ENCODE measurements around the gene DUSP22. TPM values are rescaled to one million over a fixed set of nuclear protein-coding genes. Genes with fewer than 3 reads are reported as not detected.
"Not testable (repeated sequence)": the region's sequence is repeated elsewhere in the genome, so short reads cannot be mapped to it uniquely, and the experiment has no call there.

Gene DUSP22
- total RNA-seq, 1 donor from 2014 or later, result 22.5 TPM

GRCh38 chr6:285030-285771, 7.1 kb upstream of the DUSP22 start:
- Mint-ChIP-seq H3K9me3 (peaks cover 4% of the 10 kb centered on the region), H3K4me1 (peaks cover 24% of the 10 kb centered on the region), H3K36me3 (ENCODE audit: low read depth) (no peaks in the 10 kb centered on the region), H3K4me3 (no peak overlapping the region), H3K27ac (no peak overlapping the region), H3K27me3 (no peaks in the 10 kb centered on the region)
- intact Hi-C loops (cut with micrococcal nuclease), result no loop called here
- peak; percentile 56 for DNase-seq

- H3K9me3 Mint-ChIP-seq; H3K27ac Mint-ChIP-seq; intact Hi-C loops (cut with micrococcal nuclease); H3K27me3 Mint-ChIP-seq; H3K4me3 Mint-ChIP-seq; H3K36me3 Mint-ChIP-seq (ENCODE audit: low read depth): not testable (repeated sequence)
- DNase-seq, result peak; percentile 53
- H3K4me1 Mint-ChIP-seq, result peaks cover 28% of the 10 kb centered on the region
Measured at GRCh38 chr6:285902-286301, 6.4 kb upstream of the DUSP22 start.

GRCh38 chr6:286681-287488, 5.4 kb upstream of the DUSP22 start:
- Mint-ChIP-seq H3K27ac (no peak overlapping the region), H3K9me3 (no peaks in the 10 kb centered on the region), H3K4me3 (no peak overlapping the region), H3K27me3 (no peaks in the 10 kb centered on the region), H3K4me1 (peaks cover 35% of the 10 kb centered on the region), H3K36me3 (ENCODE audit: low read depth) (no peaks in the 10 kb centered on the region)
- DNase-seq, result peak; percentile 56
- intact Hi-C loops (cut with micrococcal nuclease), result no loop called here

- no peak for DNase-seq
- no peaks in the 10 kb centered on the region for H3K36me3 Mint-ChIP-seq (ENCODE audit: low read depth)
- no peaks in the 10 kb centered on the region for H3K27me3 Mint-ChIP-seq
- H3K4me1 Mint-ChIP-seq, result peaks cover 35% of the 10 kb centered on the region
- H3K4me3 Mint-ChIP-seq, result no peak overlapping the region
- H3K9me3 Mint-ChIP-seq, result no peaks in the 10 kb centered on the region
- intact Hi-C loops (cut with micrococcal nuclease), result no loop called here
- no peak overlapping the region for H3K27ac Mint-ChIP-seq
Measured at GRCh38 chr6:287489-287860, 4.8 kb upstream of the DUSP22 start.

- Mint-ChIP-seq H3K9me3 (no peaks in the 10 kb centered on the region), H3K36me3 (ENCODE audit: low read depth) (no peaks in the 10 kb centered on the region), H3K4me1 (peaks cover 42% of the 10 kb centered on the region), H3K27ac (no peak overlapping the region), H3K4me3 (no peak overlapping the region), H3K27me3 (no peaks in the 10 kb centered on the region)
- DNase-seq, result no peak
- intact Hi-C loops (cut with micrococcal nuclease), result no loop called here
Measured at GRCh38 chr6:288866-289265, 3.4 kb upstream of the DUSP22 start.

DNA sequence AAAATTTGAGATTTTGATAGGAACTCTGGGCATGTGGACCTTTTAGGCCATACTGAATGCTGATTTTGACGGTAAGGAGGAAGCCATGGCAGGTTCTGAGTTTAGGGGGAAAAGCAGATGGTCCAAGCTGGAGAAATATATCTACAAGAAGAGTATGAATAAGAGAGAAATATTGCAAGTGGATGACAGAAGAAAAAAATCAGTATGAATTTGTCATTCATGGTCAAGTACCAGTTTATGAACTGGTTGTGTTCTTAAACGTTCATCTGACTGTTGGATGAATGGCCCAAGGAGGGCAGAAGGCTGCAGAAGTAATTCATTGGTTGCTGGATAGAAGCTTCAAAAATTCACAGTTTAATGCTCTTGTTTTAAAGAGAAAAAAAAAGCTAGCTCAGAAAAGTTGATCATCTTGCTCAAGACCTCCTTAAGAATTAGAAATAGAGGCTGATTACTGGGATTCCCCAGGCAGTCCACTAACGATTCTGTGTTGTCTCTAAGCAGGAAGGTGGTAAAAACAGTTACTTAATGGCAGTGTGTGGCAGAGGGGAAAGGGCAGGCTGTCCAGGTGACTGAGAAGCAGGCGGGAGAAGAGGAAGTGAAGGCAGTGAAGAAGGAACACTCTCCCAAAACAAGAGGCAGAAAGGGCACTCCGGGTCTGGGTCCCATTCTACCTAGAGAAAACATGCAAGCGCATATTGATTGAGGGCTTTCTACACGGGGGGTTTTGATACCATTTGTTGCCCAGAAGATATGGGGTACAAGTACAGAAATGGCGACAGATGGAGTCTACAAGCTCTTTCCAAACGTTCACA, 2.0 kb upstream of the DUSP22 start:
- H3K4me3 Mint-ChIP-seq, result peak overlapping the region; percentile 20
- no peaks in the 10 kb centered on the region for H3K27me3 Mint-ChIP-seq
- DNase-seq, result no peak
- no peaks in the 10 kb centered on the region for H3K9me3 Mint-ChIP-seq
- peaks cover 45% of the 10 kb centered on the region for H3K4me1 Mint-ChIP-seq
- intact Hi-C loops (cut with micrococcal nuclease), result loop anchor here (5.0 kb wide), 2 partner anchors 38 to 202 kb away; no protein-coding TSS in a partner anchor
- H3K36me3 Mint-ChIP-seq (ENCODE audit: low read depth), result no peaks in the 10 kb centered on the region
- H3K27ac Mint-ChIP-seq, result peak overlapping the region; percentile 20

GRCh38 chr6:291204-291696, 1.0 kb upstream of the DUSP22 start:
- Mint-ChIP-seq H3K27me3 (no peaks in the 10 kb centered on the region), H3K4me3 (peak overlapping the region; percentile 74), H3K36me3 (ENCODE audit: low read depth) (no peaks in the 10 kb centered on the region), H3K9me3 (no peaks in the 10 kb centered on the region), H3K4me1 (peaks cover 42% of the 10 kb centered on the region), H3K27ac (peak overlapping the region; percentile 80)
- intact Hi-C loops (cut with micrococcal nuclease), result loop anchor here (5.0 kb wide), 2 partner anchors 39 to 201 kb away; no protein-coding TSS in a partner anchor
- DNase-seq, result no peak

GRCh38 chr6:292506-293192, 362 bp downstream of the DUSP22 start:
- H3K9me3 Mint-ChIP-seq, result no peaks in the 10 kb centered on the region
- peaks cover 51% of the 10 kb centered on the region for H3K4me1 Mint-ChIP-seq
- peak overlapping the region; percentile 86 for H3K4me3 Mint-ChIP-seq
- peak overlapping the region; percentile 95 for H3K27ac Mint-ChIP-seq
- peak; percentile 93 for DNase-seq
- intact Hi-C loops (cut with micrococcal nuclease), result loop anchor here (1.0 to 5.0 kb wide), 9 partner anchors 22 to 200 kb away; no protein-coding TSS in a partner anchor
- H3K27me3 Mint-ChIP-seq, result no peaks in the 10 kb centered on the region
- no peaks in the 10 kb centered on the region for H3K36me3 Mint-ChIP-seq (ENCODE audit: low read depth)

DNA sequence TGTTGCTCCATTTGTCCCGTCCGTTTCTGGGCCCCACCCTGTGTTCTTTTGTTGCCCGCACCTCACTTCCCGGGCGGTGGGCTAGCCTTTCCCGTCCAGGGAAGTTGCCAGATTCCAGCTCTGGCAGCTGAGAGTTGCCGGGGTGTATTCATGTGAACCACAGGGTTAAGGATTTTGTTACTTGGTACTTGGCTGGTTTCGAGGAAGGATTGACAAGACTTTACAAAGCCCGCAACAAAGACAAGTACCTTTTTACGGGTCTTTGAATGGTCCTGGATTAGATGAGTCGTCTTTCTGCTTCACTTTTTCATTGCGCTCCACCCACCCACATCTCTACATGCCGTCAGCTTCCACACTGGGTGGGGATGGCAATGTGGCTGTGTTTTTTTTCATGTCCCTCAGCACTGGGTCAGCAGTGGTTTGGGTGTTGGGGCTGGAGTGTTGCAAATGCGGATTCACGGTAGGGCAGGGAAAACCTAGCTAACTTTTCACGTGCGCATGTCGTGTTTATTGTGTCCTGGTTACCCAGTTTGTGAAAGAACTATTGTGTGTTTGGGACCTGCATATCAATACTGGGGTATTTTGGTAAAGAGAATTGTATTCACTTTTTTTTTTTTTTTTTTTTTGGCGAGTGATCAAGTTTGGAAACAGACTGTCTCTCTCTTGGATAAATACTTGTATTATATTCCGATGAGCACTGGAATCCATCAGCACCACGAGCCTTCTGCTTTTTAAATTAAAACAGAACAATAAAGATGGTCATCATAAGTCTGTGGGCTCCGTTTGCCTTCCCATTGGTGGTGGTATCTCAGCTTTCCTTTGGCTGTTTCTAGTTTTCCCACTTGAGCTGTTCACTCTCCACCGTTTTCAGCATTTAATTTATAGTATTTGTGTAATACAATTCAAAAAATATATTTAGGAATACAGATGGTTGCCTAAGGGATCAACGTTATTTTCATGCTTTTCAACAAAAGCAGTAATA, 1.2 kb downstream of the DUSP22 start:
- peak; percentile 79 for DNase-seq
- no peaks in the 10 kb centered on the region for H3K27me3 Mint-ChIP-seq
- intact Hi-C loops (cut with micrococcal nuclease), result loop anchor here (2.0 to 5.0 kb wide), 6 partner anchors 23 to 199 kb away; no protein-coding TSS in a partner anchor
- H3K27ac Mint-ChIP-seq, result peak overlapping the region; percentile 95
- H3K4me1 Mint-ChIP-seq, result peaks cover 52% of the 10 kb centered on the region
- H3K4me3 Mint-ChIP-seq, result peak overlapping the region; percentile 86
- H3K36me3 Mint-ChIP-seq (ENCODE audit: low read depth), result no peaks in the 10 kb centered on the region
- H3K9me3 Mint-ChIP-seq, result no peaks in the 10 kb centered on the region

DNA sequence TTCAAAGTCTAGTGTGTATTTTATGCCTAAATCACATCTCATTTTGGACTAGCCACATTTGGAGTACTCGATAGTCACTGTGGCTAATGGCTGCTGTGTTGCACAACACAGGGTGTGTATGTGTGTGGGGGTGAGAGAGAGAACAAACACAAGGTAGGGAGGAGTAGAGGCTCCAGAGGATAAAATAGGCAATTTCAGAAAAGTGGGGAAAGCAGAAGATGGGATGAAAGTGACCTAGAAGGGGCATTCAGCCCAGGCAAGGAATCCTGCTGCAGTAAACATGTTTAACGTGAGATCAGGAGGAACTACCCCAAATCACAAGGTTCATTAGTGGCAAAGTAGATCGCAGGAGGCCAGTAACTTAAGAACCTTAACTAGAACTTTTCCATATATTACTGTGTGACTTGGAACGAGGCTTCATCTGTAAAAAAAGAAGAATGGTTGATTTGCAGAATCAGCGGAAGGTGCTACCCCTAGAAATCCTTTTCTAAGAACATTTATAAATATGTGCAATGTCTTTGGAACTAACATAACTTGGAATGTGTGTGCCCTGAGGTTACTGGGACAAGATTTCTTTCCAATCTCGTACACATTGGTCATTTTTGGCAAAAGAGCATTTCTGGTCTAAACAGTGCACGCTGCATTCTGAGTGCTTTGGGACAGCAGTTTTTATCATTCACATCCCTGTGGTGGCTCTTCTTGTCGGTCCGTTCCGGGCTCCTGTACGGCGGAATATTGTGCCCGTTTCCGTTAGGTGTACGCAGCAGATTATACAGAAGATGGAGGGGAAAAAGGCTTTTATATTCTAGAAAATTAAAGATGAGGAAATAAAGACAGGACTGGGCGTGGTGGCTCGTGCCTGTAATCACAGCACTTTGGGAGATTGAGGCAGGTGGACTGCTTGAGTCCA, 2.6 kb downstream of the DUSP22 start:
- Mint-ChIP-seq H3K36me3 (ENCODE audit: low read depth) (no peaks in the 10 kb centered on the region), H3K27me3 (no peaks in the 10 kb centered on the region), H3K4me3 (no peak overlapping the region), H3K4me1 (peaks cover 47% of the 10 kb centered on the region), H3K9me3 (no peaks in the 10 kb centered on the region), H3K27ac (no peak overlapping the region)
- no peak for DNase-seq
- intact Hi-C loops (cut with micrococcal nuclease), result loop anchor here (5.0 kb wide), 2 partner anchors 43 to 197 kb away; no protein-coding TSS in a partner anchor
